ENCODE data around the gene PAN2. TPM values are rescaled to one million over a fixed set of nuclear protein-coding genes. Genes with fewer than 3 reads are reported as not detected.

PAN2 gene
- total RNA-seq, 6 experiments from 2014 or later: 9.0 to 16.7 (median 14.6) TPM

- DNase-seq: no peak
- H3K4me1 Mint-ChIP-seq (ENCODE audit: low read depth): peaks cover 22% of the 10 kb centered on the region
- peaks cover 10% of the 10 kb centered on the region for H3K36me3 Mint-ChIP-seq (ENCODE audit: low read depth)
- no peak for TF ChIP-seq CTCF (IDR thresholded peaks at IDR 0.05)
- no peak overlapping the region for H3K4me3 Mint-ChIP-seq
- H3K27me3 Mint-ChIP-seq (ENCODE audit: insufficient read depth): no peaks in the 10 kb centered on the region; the same call in none of the 2 replicates
- H3K9me3 Mint-ChIP-seq: no peaks in the 10 kb centered on the region
- no peak overlapping the region for H3K27ac Mint-ChIP-seq
Observed at GRCh38 chr12:56304872-56305590, 28.8 kb downstream of the PAN2 start.

GRCh38 chr12:56304276-56304675 lies 29.5 kb downstream of the PAN2 start:
- no peak for TF ChIP-seq CTCF (IDR thresholded peaks at IDR 0.05)
- Mint-ChIP-seq H3K9me3 (no peaks in the 10 kb centered on the region), H3K4me3 (no peak overlapping the region), H3K4me1 (ENCODE audit: low read depth) (peaks cover 22% of the 10 kb centered on the region), H3K36me3 (ENCODE audit: low read depth) (0 out of 2 replicates have a peak, but pooled peaks cover 6% of the 10 kb centered on the region), H3K27ac (no peak overlapping the region), H3K27me3 (ENCODE audit: insufficient read depth) (no peaks in the 10 kb centered on the region; the same call in none of the 2 replicates)
- no peak for DNase-seq

- DNase-seq: no peak
- Mint-ChIP-seq H3K4me1 (ENCODE audit: low read depth) (peaks cover 49% of the 10 kb centered on the region), H3K36me3 (ENCODE audit: low read depth) (peaks cover 13% of the 10 kb centered on the region; the same call in 1 of the 2 replicates), H3K27me3 (ENCODE audit: insufficient read depth) (no peaks in the 10 kb centered on the region; the same call in none of the 2 replicates), H3K9me3 (no peaks in the 10 kb centered on the region), H3K4me3 (peak overlapping the region; percentile 98), H3K27ac (peak overlapping the region; percentile 89)
- TF ChIP-seq CTCF (IDR thresholded peaks at IDR 0.05): no peak
Observed at GRCh38 chr12:56300644-56301464, 32.9 kb downstream of the PAN2 start.

GRCh38 chr12:56299853-56300643 lies 33.8 kb downstream of the PAN2 start, which contains the start of gene CS:
Gene CS, minus strand, starts transcription at chr12:56300330. Its CDS starts 129 bp downstream, at chr12:56300201.
- Mint-ChIP-seq H3K36me3 (ENCODE audit: low read depth) (peaks cover 13% of the 10 kb centered on the region; the same call in 1 of the 2 replicates), H3K9me3 (no peaks in the 10 kb centered on the region), H3K4me1 (ENCODE audit: low read depth) (peaks cover 49% of the 10 kb centered on the region), H3K4me3 (peak within 1 kb of the TSS; percentile 98), H3K27ac (peak within 1 kb of the TSS; percentile 89), H3K27me3 (ENCODE audit: insufficient read depth) (no peaks in the 10 kb centered on the region; the same call in none of the 2 replicates)
- no peak for TF ChIP-seq CTCF (IDR thresholded peaks at IDR 0.05)
- peak; percentile 97 for DNase-seq

GRCh38 chr12:56299308-56299852 lies 34.4 kb downstream of the PAN2 start:
- peak overlapping the region; percentile 89 for H3K27ac Mint-ChIP-seq
- H3K27me3 Mint-ChIP-seq (ENCODE audit: insufficient read depth): no peaks in the 10 kb centered on the region; the same call in none of the 2 replicates
- DNase-seq: peak; percentile 10

More at GRCh38 chr12:56299308-56299852, 34.4 kb downstream of the PAN2 start:
- Mint-ChIP-seq H3K9me3 (no peaks in the 10 kb centered on the region), H3K36me3 (ENCODE audit: low read depth) (peaks cover 13% of the 10 kb centered on the region; the same call in 1 of the 2 replicates), H3K4me1 (ENCODE audit: low read depth) (peaks cover 49% of the 10 kb centered on the region), H3K4me3 (peak overlapping the region; percentile 98)
- TF ChIP-seq CTCF (IDR thresholded peaks at IDR 0.05): no peak

All from HFFc6 (cell line).